Measurements from ENCODE around the gene GOPC.

The GOPC gene

GRCh38 chr6:117591405-117591804 lies 10.9 kb downstream of the GOPC start:
- no peak for TF ChIP-seq CTCF (IDR thresholded peaks at IDR 0.05; ENCODE audit: insufficient read depth, low read length, missing control alignments)
- no peak for DNase-seq (ENCODE audit: low read depth, low spot score)
- ChIA-PET CTCF (interaction anchor here (1.8 to 2.0 kb wide), 2 partner anchors 13 to 141 kb away, joined by 5 to 11 read pairs; no protein-coding TSS in a partner anchor), POLR2A (no interaction called here)
- no peak overlapping the region for H3K4me3 ChIP-seq (ENCODE audit: low read depth, low read length)

- TF ChIP-seq CTCF (IDR thresholded peaks at IDR 0.05; ENCODE audit: insufficient read depth, low read length, missing control alignments): no peak
- H3K4me3 ChIP-seq (ENCODE audit: low read depth, low read length): no peak overlapping the region
- ChIA-PET CTCF (interaction anchor here (1.1 to 2.0 kb wide), 3 partner anchors 14 to 140 kb away, joined by 3 to 11 read pairs (median 5); no protein-coding TSS in a partner anchor), POLR2A (no interaction called here)
- no peak for DNase-seq (ENCODE audit: low read depth, low spot score)
Observed at GRCh38 chr6:117590447-117590846, 11.9 kb downstream of the GOPC start.

- no peak overlapping the region for H3K4me3 ChIP-seq (ENCODE audit: low read depth, low read length)
- CTCF ChIA-PET: interaction anchor here (1.4 to 2.6 kb wide), 2 partner anchors 104 to 136 kb away, joined by 3 to 11 read pairs; no protein-coding TSS in a partner anchor
- no peak for DNase-seq (ENCODE audit: low read depth, low spot score)
- POLR2A ChIA-PET: no interaction called here
- no peak for TF ChIP-seq CTCF (IDR thresholded peaks at IDR 0.05; ENCODE audit: insufficient read depth, low read length, missing control alignments)
Observed at GRCh38 chr6:117585647-117586046, 16.7 kb downstream of the GOPC start.

- no peak for TF ChIP-seq CTCF (IDR thresholded peaks at IDR 0.05; ENCODE audit: insufficient read depth, low read length, missing control alignments)
- H3K4me3 ChIP-seq (ENCODE audit: low read depth, low read length): no peak overlapping the region
- POLR2A ChIA-PET: no interaction called here
- CTCF ChIA-PET: interaction anchor here (1.4 to 1.6 kb wide), 2 partner anchors 18 to 124 kb away, joined by 4 to 7 read pairs; no protein-coding TSS in a partner anchor
- DNase-seq (ENCODE audit: low read depth, low spot score): no peak
Observed at GRCh38 chr6:117574198-117574597, 28.1 kb downstream of the GOPC start.

GRCh38 chr6:117573006-117573680 lies 29.2 kb downstream of the GOPC start:
- ChIA-PET POLR2A (no interaction called here), CTCF (interaction anchor here (1.4 to 1.6 kb wide), 2 partner anchors 17 to 123 kb away, joined by 4 to 7 read pairs; no protein-coding TSS in a partner anchor)
- DNase-seq (ENCODE audit: low read depth, low spot score): no peak
- no peak overlapping the region for H3K4me3 ChIP-seq (ENCODE audit: low read depth, low read length)
- TF ChIP-seq CTCF (IDR thresholded peaks at IDR 0.05; ENCODE audit: insufficient read depth, low read length, missing control alignments): no peak

- CTCF ChIA-PET: interaction anchor here (1.2 to 5.1 kb wide), 5 partner anchors 10 to 119 kb away, joined by 4 to 35 read pairs (median 10); no protein-coding TSS in a partner anchor
Observed at GRCh38 chr6:117568831-117569410, 33.4 kb downstream of the GOPC start.

More at GRCh38 chr6:117568831-117569410, 33.4 kb downstream of the GOPC start:
- no peak for DNase-seq (ENCODE audit: low read depth, low spot score)
- H3K4me3 ChIP-seq (ENCODE audit: low read depth, low read length): no peak overlapping the region
- POLR2A ChIA-PET: no interaction called here
- TF ChIP-seq CTCF (IDR thresholded peaks at IDR 0.05; ENCODE audit: insufficient read depth, low read length, missing control alignments): no peak

All from AG04449 (cell line).